H1 (cell line): ENCODE data around the gene UNC50. TPM values are rescaled to one million over a fixed set of nuclear protein-coding genes. Genes with fewer than 3 reads are reported as not detected.

ENCODE experiments used
- CTCF ChIA-PET: fragments of 300-600 bp; sonication (Branson Sonifier 250); formaldehyde crosslinking; loops from one replicate; lab custom pipeline; 2021; ENCODE audit not compliant: partially characterized antibody; lab: Charles Lee
- POLR2A ChIA-PET: fragments of 300-600 bp; sonication (Branson Sonifier 250); formaldehyde crosslinking; loops from one replicate; lab custom pipeline; 2021; ENCODE audit warnings: inconsistent platforms; ENCODE audit not compliant: partially characterized antibody; lab: Charles Lee
- DNase-seq, 2 experiments: peaks; one replicate each; pipeline versions ENCODE4 v3.0.0 to v3.0.0-alpha.2; 2010 to 2022; ENCODE audit warnings: low spot score in 2 of 2, low read depth in 1 of 2, mixed read lengths in 1 of 2
- FAIRE-seq: peaks from 2 replicates; lab custom pipeline; 2011; peaks lifted over from hg19 to GRCh38; lab: Jason Lieb, UNC
- H2AFZ ChIP-seq: 2 replicates; pipeline ENCODE4 v1.8.1; 2012; ENCODE audit warnings: low read length, inconsistent platforms
- H2AK5ac ChIP-seq: 2 replicates; pipeline ENCODE4 v1.6.1; 2013; ENCODE audit warnings: low read depth, low read length
- H2BK120ac ChIP-seq: replicated peaks from 2 replicates; pipeline ENCODE3; 2013; ENCODE audit warnings: low read depth, low read length, inconsistent platforms
- H2BK12ac ChIP-seq: 2 replicates; pipeline ENCODE4 v1.6.1; 2013; ENCODE audit warnings: low read depth, low read length
- H2BK15ac ChIP-seq: 2 replicates; pipeline ENCODE4 v1.6.1; 2013; ENCODE audit warnings: low read length
- H2BK20ac ChIP-seq: 2 replicates; pipeline ENCODE4 v1.6.1; 2013; ENCODE audit warnings: low read length
- H2BK5ac ChIP-seq: 2 replicates; pipeline ENCODE4 v1.6.1; 2013; ENCODE audit warnings: low read depth, low read length
- H3K14ac ChIP-seq: 2 replicates; pipeline ENCODE4 v1.6.1; 2013; ENCODE audit warnings: inconsistent platforms; ENCODE audit not compliant: insufficient read length
- H3K18ac ChIP-seq: 2 replicates; pipeline ENCODE4 v1.6.1; 2013; ENCODE audit warnings: low read length; ENCODE audit errors: extremely low read depth
- H3K23ac ChIP-seq: 2 replicates; pipeline ENCODE4 v1.6.1; 2013; ENCODE audit warnings: inconsistent platforms; ENCODE audit not compliant: insufficient read length
- H3K23me2 ChIP-seq: 2 replicates; pipeline ENCODE4 v1.6.1; 2013; ENCODE audit warnings: low read depth, low read length
- H3K27ac ChIP-seq: 2 replicates; pipeline ENCODE4 v1.6.1; 2011; ENCODE audit warnings: low read depth, low read length, inconsistent platforms
- H3K27me3 ChIP-seq, 4 experiments: replicated peaks in 1 of 4; 1 replicate in 1 of 4; 2 replicates in 3 of 4; pipeline versions ENCODE4 v1.6.1 to v1.8.1; 2011 to 2013; ENCODE audit warnings: low read length in 3 of 4, mild to moderate bottlenecking in 3 of 4, inconsistent platforms in 2 of 4, mixed read lengths in 2 of 4, moderate library complexity in 1 of 4; ENCODE audit not compliant: control insufficient read depth in 3 of 4, insufficient read depth in 3 of 4; ENCODE audit errors: extremely low read depth in 1 of 4
- H3K36me3 ChIP-seq, 4 experiments: 2 replicates each; pipeline versions ENCODE4 v1.6.1 to v1.8.1; 2011 to 2013; ENCODE audit warnings: mild to moderate bottlenecking in 4 of 4, low read length in 3 of 4, moderate library complexity in 2 of 4, control low read depth in 1 of 4, inconsistent platforms in 1 of 4; ENCODE audit not compliant: insufficient read depth in 4 of 4, control insufficient read depth in 2 of 4
- H3K4ac ChIP-seq: replicated peaks from 2 replicates; pipeline ENCODE3; 2013; ENCODE audit warnings: low read length, low read depth, mixed read lengths, inconsistent platforms; ENCODE audit not compliant: insufficient read length
- H3K4me1 ChIP-seq, 4 experiments: replicated peaks in 1 of 4; 1 replicate in 1 of 4; 2 replicates in 3 of 4; pipeline versions ENCODE4 v1.6.1 to v1.8.1; 2011 to 2013; ENCODE audit warnings: low read length in 3 of 4, inconsistent platforms in 2 of 4, mixed read lengths in 1 of 4; ENCODE audit not compliant: insufficient read depth in 4 of 4, control insufficient read depth in 3 of 4
- H3K4me2 ChIP-seq, 2 experiments: 2 replicates each; pipeline versions ENCODE4 v1.6.1 to v1.8.1; 2011 to 2013; ENCODE audit warnings: low read depth in 2 of 2, low read length in 2 of 2, control low read depth in 1 of 2, inconsistent platforms in 1 of 2, mild to moderate bottlenecking in 1 of 2; ENCODE audit not compliant: insufficient read depth in 1 of 2
- H3K4me3 ChIP-seq, 4 experiments: fragments of 200-600, 300-600 bp in 1 of 4; sonication (generic), shearing (Covaris generic), sonication (Bioruptor Twin) in 1 of 4; 2 replicates each; pipeline versions ENCODE4 v1.5.1 to v1.8.1; 2011 to 2016; ENCODE audit warnings: low read length in 4 of 4, low read depth in 3 of 4, control low read depth in 2 of 4, inconsistent platforms in 2 of 4, mild to moderate bottlenecking in 2 of 4, mixed read lengths in 1 of 4, moderate library complexity in 1 of 4; ENCODE audit not compliant: insufficient read depth in 2 of 4; ENCODE audit errors: extremely low read depth in 1 of 4
- H3K56ac ChIP-seq: replicated peaks from 2 replicates; pipeline ENCODE3; 2013; ENCODE audit warnings: low read depth, mild to moderate bottlenecking, mixed read lengths, low read length, inconsistent platforms; ENCODE audit not compliant: insufficient read length
- H3K79me1 ChIP-seq: 2 replicates; pipeline ENCODE4 v1.6.1; 2013; ENCODE audit warnings: low read depth, low read length, control low read depth
- H3K79me2 ChIP-seq, 2 experiments: 2 replicates each; pipeline versions ENCODE4 v1.6.1 to v1.8.1; 2012 to 2013; ENCODE audit warnings: low read length in 2 of 2, mild to moderate bottlenecking in 2 of 2, inconsistent platforms in 1 of 2; ENCODE audit not compliant: insufficient read depth in 2 of 2, control insufficient read depth in 1 of 2
- H3K9ac ChIP-seq, 4 experiments: replicated peaks in 1 of 4; 1 replicate in 1 of 4; 2 replicates in 3 of 4; pipeline versions ENCODE4 v1.6.1 to v1.8.1; 2011 to 2013; ENCODE audit warnings: low read depth in 3 of 4, low read length in 3 of 4, control low read depth in 2 of 4, mild to moderate bottlenecking in 2 of 4, moderate library complexity in 2 of 4, inconsistent platforms in 1 of 4; ENCODE audit errors: extremely low read depth in 1 of 4
- H3K9me3 ChIP-seq, 2 experiments: 2 replicates each; pipeline versions ENCODE4 v1.6.1 to v1.8.1; 2012 to 2013; ENCODE audit warnings: mild to moderate bottlenecking in 2 of 2, moderate library complexity in 2 of 2, control low read depth in 1 of 2, inconsistent platforms in 1 of 2, low read depth in 1 of 2, low read length in 1 of 2, mixed read lengths in 1 of 2; ENCODE audit not compliant: insufficient read depth in 2 of 2
- H4K20me1 ChIP-seq, 2 experiments: replicated peaks in 1 of 2; 2 replicates each; pipeline versions ENCODE3 to v1.8.1; 2011 to 2013; ENCODE audit warnings: inconsistent platforms in 2 of 2, low read length in 2 of 2, mild to moderate bottlenecking in 1 of 2; ENCODE audit not compliant: insufficient read depth in 2 of 2, control insufficient read depth in 1 of 2
- H4K5ac ChIP-seq: 2 replicates; pipeline ENCODE4 v1.6.1; 2013; ENCODE audit warnings: low read length, low read depth, mixed read lengths, inconsistent platforms; ENCODE audit not compliant: insufficient read length
- H4K8ac ChIP-seq: 2 replicates; pipeline ENCODE4 v1.8.0; 2013; ENCODE audit warnings: mild to moderate bottlenecking, moderate library complexity, low read length, inconsistent platforms; ENCODE audit not compliant: insufficient read depth; ENCODE audit errors: extremely low read depth
- H4K91ac ChIP-seq: replicated peaks from 2 replicates; pipeline ENCODE3; 2013; ENCODE audit warnings: low read length, mixed read lengths, inconsistent platforms; ENCODE audit not compliant: insufficient read length
- ASH2L ChIP-seq: fragments of 200-600, 300-600 bp; sonication (generic); IDR thresholded peaks from one replicate; pipeline ENCODE4 v1.7.1; 2017; ENCODE audit warnings: low read length
- KDM5A ChIP-seq: fragments of 200-600 bp; IDR thresholded peaks from 2 replicates; pipeline ENCODE4 v1.7.1; 2012; ENCODE audit warnings: mild to moderate bottlenecking, low read length, inconsistent platforms, mixed read lengths
- NRF1 ChIP-seq: IDR thresholded peaks from 2 replicates; pipeline ENCODE4 v1.6.1; 2011; ENCODE audit warnings: mild to moderate bottlenecking, low read depth, low read length, improper control_type of control experiment
- SUZ12 ChIP-seq: fragments of 200-600 bp; sonication (generic); IDR thresholded peaks from 2 replicates; pipeline ENCODE4 v1.6.1; 2012; ENCODE audit warnings: mild to moderate bottlenecking, inconsistent platforms, low read length, moderate library complexity, mixed read lengths
- YY1 ChIP-seq: IDR thresholded peaks from 2 replicates; pipeline ENCODE4 v1.6.1; 2011; ENCODE audit warnings: low read depth, mild to moderate bottlenecking, low read length
- WGBS, 2 experiments: shearing (Covaris generic) in 1 of 2; methylation state at CpG; one replicate each; pipeline versions ENCODE4 v1.1.6 to v1.1.7; 2013 to 2015; ENCODE audit warnings: low lambda C conversion rate in 2 of 2, mixed read lengths in 2 of 2, inconsistent platforms in 1 of 2, low coverage in 1 of 2, missing lambda C conversion rate in 1 of 2; ENCODE audit not compliant: insufficient replicate concordance in 2 of 2, insufficient coverage in 1 of 2, insufficient read length in 1 of 2; ENCODE audit errors: extremely low coverage in 1 of 2, missing lambda C conversion rate in 1 of 2; 5-methylcytosine and 5-hydroxymethylcytosine counted together
- long read RNA-seq, 2 experiments: library from RNA in 1 of 2; library from capped mRNA in 1 of 2; stranded (forward); transcript quantifications; one replicate each; pipeline ENCODE4 v2.0.0, GENCODE V29; 2021; ENCODE audit warnings: inconsistent platforms in 1 of 2
- polyA minus RNA-seq, 3 experiments: library from RNA; depleted of rRNA, polyadenylated mRNA; stranded (reverse); fragments of >200 nt; gene quantifications; 1 replicate in 2 of 3; 2 replicates in 1 of 3; pipeline ENCODE4 v1.2.3, GENCODE V29; 2011
- polyA plus RNA-seq, 7 experiments: library from polyadenylated mRNA; depleted of rRNA in 3 of 7; stranded (reverse) in 5 of 7; unstranded in 2 of 7; fragments of >200 nt in 5 of 7; fragments of 200-250 nt in 2 of 7; gene quantifications; 1 replicate in 5 of 7; 2 replicates in 1 of 7; 4 replicates in 1 of 7; pipeline versions ENCODE4 v1.2.1 to v1.2.3, GENCODE V29; 2011 to 2013; ENCODE audit warnings: missing spikeins in 2 of 7, mixed read lengths in 2 of 7
- total RNA-seq: library from RNA; stranded (reverse); fragmentation: NEBNext Ultra II Directional; extraction: Animal tissue kit (Norgen Biotek cat#: 25700); gene quantifications from 2 replicates; pipeline ENCODE4 v1.2.1, GENCODE V29; 2021

Gene UNC50, protein sequence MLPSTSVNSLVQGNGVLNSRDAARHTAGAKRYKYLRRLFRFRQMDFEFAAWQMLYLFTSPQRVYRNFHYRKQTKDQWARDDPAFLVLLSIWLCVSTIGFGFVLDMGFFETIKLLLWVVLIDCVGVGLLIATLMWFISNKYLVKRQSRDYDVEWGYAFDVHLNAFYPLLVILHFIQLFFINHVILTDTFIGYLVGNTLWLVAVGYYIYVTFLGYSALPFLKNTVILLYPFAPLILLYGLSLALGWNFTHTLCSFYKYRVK
- total RNA-seq (27.4 and 33.4 TPM in 2 replicates), polyA plus RNA-seq (2011; rRNA removed) (35.1 and 58.5 TPM in 2 replicates), polyA minus RNA-seq (2011; rRNA and poly(A)+ RNA removed) (11.9 and 13.9 TPM in 2 replicates)
- 45.4 TPM for polyA plus RNA-seq (2011; cell fraction: cytosol; rRNA removed)
- 9.5 TPM for polyA plus RNA-seq (2011; cell fraction: nucleus; rRNA removed)
- 27.0 to 36.6 TPM (median 30.3 TPM) in 4 replicates for polyA plus RNA-seq (2012, experiment 1 of 2)
- 7.2 TPM for polyA plus RNA-seq (2012, experiment 2 of 2)
- 52.2 TPM for polyA plus RNA-seq (2013, experiment 1 of 2)
- polyA plus RNA-seq (2013, experiment 2 of 2): 55.1 TPM
- 7.5 TPM for polyA minus RNA-seq (2011; cell fraction: cytosol; rRNA and poly(A)+ RNA removed)
- 10.3 TPM for polyA minus RNA-seq (2011; cell fraction: nucleus; rRNA and poly(A)+ RNA removed)
- long read RNA-seq, experiment 1, transcript UNC50-204 (5 exons, 2,172 nt): minor isoform, 6 of 31 reads
- long read RNA-seq, experiment 1, transcript UNC50-201 (6 exons, 1,143 nt): major isoform, 19 of 31 reads
- long read RNA-seq, experiment 1, partial matches to known transcripts: 1 of 31 reads
- long read RNA-seq, experiment 1, other reads (novel, unspliced or antisense): 5 of 31 reads
- long read RNA-seq, experiment 2, transcript UNC50-201 (6 exons, 1,143 nt): major isoform, 209 of 239 reads
- long read RNA-seq, experiment 2, partial matches to known transcripts: 0 of 239 reads
- long read RNA-seq, experiment 2, other reads (novel, unspliced or antisense): 29 of 239 reads

DNA sequence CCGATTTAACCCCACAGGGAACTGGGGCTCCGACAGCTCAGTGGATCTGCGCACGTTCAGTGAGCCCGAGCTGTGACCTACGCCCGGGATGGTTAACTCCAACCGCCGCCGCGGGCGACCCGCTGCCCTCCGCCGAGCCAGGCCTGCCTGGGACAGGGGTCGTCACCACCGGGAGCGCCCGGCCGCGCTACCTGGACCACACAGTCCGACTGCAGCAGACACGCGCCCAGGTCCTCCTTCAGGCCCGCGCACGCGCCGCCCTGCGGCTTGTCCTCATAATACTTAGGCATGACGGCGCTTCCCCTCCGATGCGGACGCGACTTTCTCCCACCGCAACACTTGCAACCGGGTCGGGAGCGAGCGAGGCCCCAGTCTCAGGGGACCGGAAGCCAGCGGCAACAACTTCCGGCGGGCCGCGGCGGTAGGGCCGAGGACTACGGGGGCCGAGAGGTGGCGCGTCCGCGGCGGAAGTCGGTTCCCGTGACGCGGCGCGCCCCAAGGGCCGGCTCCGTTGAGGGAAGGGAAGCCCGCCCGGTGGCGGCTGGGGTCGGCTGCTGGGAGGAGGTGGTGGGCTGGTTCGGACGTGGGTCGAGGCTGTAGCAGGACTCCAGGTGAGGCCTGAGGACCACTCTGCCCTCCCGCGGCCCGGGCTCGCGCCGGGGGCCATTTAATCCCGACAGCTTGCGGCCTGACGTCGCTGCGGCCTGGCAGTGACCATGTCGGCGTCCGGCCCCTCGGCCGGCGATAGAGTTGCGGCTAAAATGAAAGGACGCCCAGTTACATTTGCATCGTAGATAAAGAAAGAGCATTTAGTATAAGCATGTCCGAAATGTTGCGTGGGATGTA lies at the start of gene UNC50, which contains the start of gene COA5:
UNC50 (plus strand) TSS at position 474 of the 846 bp plus-strand sequence. CDS start 1,171 bp downstream, outside the sequence.
COA5 (minus strand) TSS at position 397 of the 846 bp plus-strand sequence; CDS start at position 290, 107 bp downstream.
- Histone ChIP-seq H2BK15ac (no peak within 1 kb of the TSS), H3K14ac (no peak within 1 kb of the TSS), H4K20me1 (peaks cover 0 to 7% of the 10 kb centered on the region in 2 experiments), H3K4ac (peak within 1 kb of the TSS; percentile 13), H3K56ac (peak within 1 kb of the TSS; percentile 83), H3K79me1 (peaks cover 7% of the 10 kb centered on the region; the same call in 1 of the 2 replicates), H3K27me3 (no peaks in the 10 kb centered on the region), H3K23ac (no peak within 1 kb of the TSS), H4K5ac (peak within 1 kb of the TSS; percentile 77), H3K36me3 (peaks cover 2 to 40% (median 7%) of the 10 kb centered on the region in 4 experiments; a peak in 7 of 8 replicates), H2BK12ac (no peak within 1 kb of the TSS), H2BK120ac (no peak within 1 kb of the TSS), H2AFZ (peak within 1 kb of the TSS; percentile 86), H3K23me2 (peaks cover 8% of the 10 kb centered on the region), H4K91ac (no peak within 1 kb of the TSS), H3K4me1 (peaks cover 0 to 10% (median 4%) of the 10 kb centered on the region in 4 experiments; a peak in 2 of 7 replicates), H2BK5ac (peak within 1 kb of the TSS; percentile 84; the same call in 1 of the 2 replicates), H2BK20ac (no peak within 1 kb of the TSS), H3K79me2 (peaks cover 17 to 47% of the 10 kb centered on the region in 2 experiments), H3K4me3 (peak within 1 kb of the TSS; percentile 69 to 87 (median 80)), H3K9me3 (no peaks in the 10 kb centered on the region), H2AK5ac (no peak within 1 kb of the TSS), H4K8ac (peak within 1 kb of the TSS; percentile 94), H3K4me2 (peak within 1 kb of the TSS; percentile 87 to 98), H3K27ac (peak within 1 kb of the TSS; percentile 90), H3K9ac (peak within 1 kb of the TSS; percentile 88 to 92 (median 90)), H3K18ac (no peak within 1 kb of the TSS)
- ChIA-PET POLR2A (interaction anchor here (1.1 to 1.4 kb wide), 2 partner anchors 9 kb away, joined by 6 to 7 read pairs; no protein-coding TSS in a partner anchor), CTCF (interaction anchor here (1.0 to 1.1 kb wide), 2 partner anchors 9 to 228 kb away, joined by 3 read pairs; no protein-coding TSS in a partner anchor)
- peak; percentile 56 to 90 for DNase-seq
- no peak for FAIRE-seq
- WGBS, 2 experiments: 0% methylated on average over 73 of the region's 93 CpGs; no CpG with 5 or more reads in 1 of the 2 experiments
- TF ChIP-seq NRF1 (peak; percentile 9; the same call in 1 of the 2 replicates), SUZ12 (no peak), ASH2L (peak; percentile 99), YY1 (peak; percentile 27; the same call in 1 of the 2 replicates), KDM5A (0 out of 2 replicates have a peak, but pooled peaks have one; percentile 24)
